Mammary epithelial cell (primary cell): ENCODE data around the gene ALK.

ENCODE experiments used
- CTCF ChIP-seq, 2 donors: IDR thresholded peaks in 1 of 2; conservative IDR thresholded peaks in 1 of 2; 2 replicates each; pipeline ENCODE4 v1.5.1; 2011 to 2012; ENCODE audit warnings: inconsistent platforms in 2 of 2, low read length in 2 of 2, mild to moderate bottlenecking in 2 of 2, control low read depth in 1 of 2, low read depth in 1 of 2; ENCODE audit not compliant: insufficient read depth in 1 of 2; ENCODE audit errors: extremely low read depth in 1 of 2
- EZH2 ChIP-seq: IDR thresholded peaks from 2 replicates; pipeline ENCODE4 v1.6.1; 2012; ENCODE audit warnings: low read length, inconsistent platforms, borderline replicate concordance

DNA sequence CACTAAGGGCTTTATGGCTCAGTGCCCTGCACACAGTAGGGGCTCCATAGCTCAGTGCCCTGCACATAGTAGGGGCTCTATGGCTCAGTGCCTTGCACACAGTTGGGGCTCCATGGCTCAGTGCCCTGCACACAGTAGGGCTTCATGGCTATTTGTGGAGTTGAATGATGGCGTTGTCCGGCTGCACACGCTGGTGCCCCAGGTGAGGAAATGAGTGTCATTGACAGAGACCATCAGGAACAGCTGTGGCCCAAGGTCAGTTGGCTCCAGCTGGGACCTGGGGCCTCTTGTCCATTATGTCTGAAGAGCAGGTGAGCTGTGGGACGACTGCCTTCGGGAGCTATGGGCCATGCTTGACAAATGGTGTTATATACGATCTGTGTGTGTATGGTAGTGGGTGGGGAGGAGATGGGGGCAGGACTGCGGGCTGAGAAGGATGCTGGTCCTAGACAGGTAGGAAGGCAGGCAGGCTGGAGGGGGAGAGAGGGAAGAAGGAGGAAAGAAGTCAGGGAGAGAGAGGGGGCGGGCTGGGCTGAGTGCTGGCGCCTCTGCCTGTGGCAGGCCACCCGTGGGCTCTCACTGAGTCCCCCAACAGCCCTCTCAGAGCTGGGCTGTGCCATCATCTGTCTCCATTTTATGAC lies 675.5 kb downstream of the ALK start:
- TF ChIP-seq CTCF (conservative IDR thresholded peaks at IDR 0.05 in 1 of 2, IDR thresholded peaks at IDR 0.05 in 1 of 2; ENCODE audit: extremely low read depth in 1 of 2, insufficient read depth in 1 of 2, low read depth in 1 of 2, low read length in 2 of 2), result no peak
- TF ChIP-seq EZH2, result no peak
